Kidney epithelial cell (primary cell): ENCODE data around the gene CALN1. TPM values are rescaled to one million over a fixed set of nuclear protein-coding genes. Genes with fewer than 3 reads are reported as not detected.

Experiments used
- DNase-seq: peaks from one replicate; pipeline ENCODE4 v3.0.0-alpha.2; 2010; ENCODE audit warnings: low read depth
- H3K27me3 ChIP-seq: 2 replicates; pipeline ENCODE4 v1.6.0; 2011; ENCODE audit warnings: low read length; ENCODE audit not compliant: control insufficient read depth, insufficient read depth
- H3K36me3 ChIP-seq: 2 replicates; pipeline ENCODE4 v1.5.1; 2011; ENCODE audit warnings: low read length; ENCODE audit not compliant: control insufficient read depth, insufficient read depth
- H3K4me3 ChIP-seq: 2 replicates; pipeline ENCODE4 v1.5.1; 2011; ENCODE audit warnings: low read depth, mild to moderate bottlenecking, control low read depth, low read length
- CTCF ChIP-seq: IDR thresholded peaks from 2 replicates; pipeline ENCODE4 v1.5.1; 2011; ENCODE audit warnings: mild to moderate bottlenecking, moderate library complexity, low read length, control low read depth, inconsistent platforms; ENCODE audit not compliant: insufficient read depth, poor library complexity, severe bottlenecking
- total RNA-seq: library from RNA; depleted of rRNA; stranded (reverse); fragments of >200 nt; gene quantifications from 2 replicates; pipeline ENCODE4 v1.2.3, GENCODE V29; 2015

Gene CALN1
- total RNA-seq, 1 donor from 2014 or later, result not detected

- H3K27me3 ChIP-seq, result no peaks in the 10 kb centered on the region
- H3K4me3 ChIP-seq, result no peak overlapping the region
- DNase-seq, result no peak
- no peak for TF ChIP-seq CTCF
- no peaks in the 10 kb centered on the region for H3K36me3 ChIP-seq
Observed at GRCh38 chr7:72298091-72298490, 114.0 kb downstream of the CALN1 start.

- H3K36me3 ChIP-seq, result no peaks in the 10 kb centered on the region
- TF ChIP-seq CTCF, result no peak
- H3K27me3 ChIP-seq, result no peaks in the 10 kb centered on the region
- H3K4me3 ChIP-seq, result no peak overlapping the region
- no peak for DNase-seq
Observed at GRCh38 chr7:72297636-72298035, 114.5 kb downstream of the CALN1 start.

- DNase-seq, result no peak
- no peak overlapping the region for H3K4me3 ChIP-seq
- no peaks in the 10 kb centered on the region for H3K36me3 ChIP-seq
- no peak for TF ChIP-seq CTCF
- H3K27me3 ChIP-seq, result no peaks in the 10 kb centered on the region
Observed at GRCh38 chr7:72292794-72293193, 119.3 kb downstream of the CALN1 start.

GRCh38 chr7:72292118-72292517 is 120.0 kb downstream of the CALN1 start:
- no peak for DNase-seq
- H3K36me3 ChIP-seq, result no peaks in the 10 kb centered on the region
- no peak for TF ChIP-seq CTCF
- H3K27me3 ChIP-seq, result no peaks in the 10 kb centered on the region
- H3K4me3 ChIP-seq, result no peak overlapping the region

- TF ChIP-seq CTCF, result no peak
- Histone ChIP-seq H3K36me3 (no peaks in the 10 kb centered on the region), H3K4me3 (no peak overlapping the region), H3K27me3 (no peaks in the 10 kb centered on the region)
- no peak for DNase-seq
Observed at GRCh38 chr7:72286519-72286918, 125.6 kb downstream of the CALN1 start.

- Histone ChIP-seq H3K4me3 (no peak overlapping the region), H3K27me3 (no peaks in the 10 kb centered on the region), H3K36me3 (no peaks in the 10 kb centered on the region)
- no peak for TF ChIP-seq CTCF
- no peak for DNase-seq
Observed at GRCh38 chr7:72283309-72283708, 128.8 kb downstream of the CALN1 start.
